ENCODE measurements around the gene HSPA1L. TPM values are rescaled to one million over a fixed set of nuclear protein-coding genes. Genes with fewer than 3 reads are reported as not detected.

Gene HSPA1L
- total RNA-seq, 2 donors from 2014 or later = 1.2 to 1.5 TPM

DNA sequence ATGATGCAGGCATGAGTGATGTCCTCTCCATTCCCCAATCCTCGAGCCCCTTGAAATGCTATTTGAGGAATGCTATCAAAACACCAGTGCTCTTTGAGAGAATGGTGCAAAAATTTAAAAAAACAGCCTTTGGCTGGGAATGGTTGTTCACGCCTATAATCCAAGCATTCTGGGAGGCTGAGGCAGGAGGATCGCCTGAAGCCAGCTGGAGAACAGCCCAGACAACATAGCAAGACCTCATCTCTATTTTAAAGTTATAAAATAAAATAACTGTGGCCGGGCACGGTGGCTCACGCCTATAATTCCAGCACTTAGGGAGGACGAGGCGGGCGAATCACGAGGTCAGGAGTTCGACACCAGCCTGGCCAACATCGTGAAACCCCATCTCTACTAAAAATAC is 15.3 kb downstream of the HSPA1L start:
- no peak for DNase-seq
- H3K4me3 Mint-ChIP-seq = no peak overlapping the region
- peaks cover 33% of the 10 kb centered on the region for H3K36me3 Mint-ChIP-seq (ENCODE audit: low read depth)
- TF ChIP-seq, protein P1, sequence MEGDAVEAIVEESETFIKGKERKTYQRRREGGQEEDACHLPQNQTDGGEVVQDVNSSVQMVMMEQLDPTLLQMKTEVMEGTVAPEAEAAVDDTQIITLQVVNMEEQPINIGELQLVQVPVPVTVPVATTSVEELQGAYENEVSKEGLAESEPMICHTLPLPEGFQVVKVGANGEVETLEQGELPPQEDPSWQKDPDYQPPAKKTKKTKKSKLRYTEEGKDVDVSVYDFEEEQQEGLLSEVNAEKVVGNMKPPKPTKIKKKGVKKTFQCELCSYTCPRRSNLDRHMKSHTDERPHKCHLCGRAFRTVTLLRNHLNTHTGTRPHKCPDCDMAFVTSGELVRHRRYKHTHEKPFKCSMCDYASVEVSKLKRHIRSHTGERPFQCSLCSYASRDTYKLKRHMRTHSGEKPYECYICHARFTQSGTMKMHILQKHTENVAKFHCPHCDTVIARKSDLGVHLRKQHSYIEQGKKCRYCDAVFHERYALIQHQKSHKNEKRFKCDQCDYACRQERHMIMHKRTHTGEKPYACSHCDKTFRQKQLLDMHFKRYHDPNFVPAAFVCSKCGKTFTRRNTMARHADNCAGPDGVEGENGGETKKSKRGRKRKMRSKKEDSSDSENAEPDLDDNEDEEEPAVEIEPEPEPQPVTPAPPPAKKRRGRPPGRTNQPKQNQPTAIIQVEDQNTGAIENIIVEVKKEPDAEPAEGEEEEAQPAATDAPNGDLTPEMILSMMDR (conservative IDR thresholded peaks at IDR 0.05) = no peak
- no peak overlapping the region for H3K4me3 ChIP-seq (ENCODE audit: low read length)
- 90 to 94% methylated on average over 2 to 12 of the region's 12 CpGs for WGBS, 2 experiments (ENCODE audit: insufficient coverage in 1 of 2, insufficient read length in 1 of 2)
- peaks cover 39% of the 10 kb centered on the region for H3K36me3 ChIP-seq (ENCODE audit: control insufficient read depth, insufficient read depth, low read length)
- no peak overlapping the region for H3K27ac Mint-ChIP-seq
- no peak overlapping the region for H3K9ac ChIP-seq (ENCODE audit: extremely low read depth, low read length, poor library complexity, severe bottlenecking)
- H3K27me3 Mint-ChIP-seq (ENCODE audit: insufficient read depth) = no peaks in the 10 kb centered on the region
- no peaks in the 10 kb centered on the region for H3K4me1 ChIP-seq (ENCODE audit: control insufficient read depth, insufficient read depth, low read length)
- H3K9me3 Mint-ChIP-seq = no peaks in the 10 kb centered on the region
- no peaks in the 10 kb centered on the region for H3K9me3 ChIP-seq (ENCODE audit: control insufficient read depth, low read length)
- no peaks in the 10 kb centered on the region for H3K4me1 Mint-ChIP-seq
- H3K27me3 ChIP-seq (ENCODE audit: control insufficient read depth, insufficient read depth, low read length, poor library complexity, severe bottlenecking) = no peaks in the 10 kb centered on the region
- H3K27ac ChIP-seq (ENCODE audit: low read depth, low read length) = no peak overlapping the region

GRCh38 chr6:31797588-31797987 is 17.5 kb downstream of the HSPA1L start:
- Mint-ChIP-seq H3K36me3 (ENCODE audit: low read depth) (peaks cover 21% of the 10 kb centered on the region), H3K27me3 (ENCODE audit: insufficient read depth) (no peaks in the 10 kb centered on the region), H3K4me1 (peaks cover 9% of the 10 kb centered on the region), H3K9me3 (no peaks in the 10 kb centered on the region), H3K27ac (no peak overlapping the region), H3K4me3 (no peak overlapping the region)
- Histone ChIP-seq H3K9ac (ENCODE audit: extremely low read depth, low read length, poor library complexity, severe bottlenecking) (no peak overlapping the region), H3K4me3 (ENCODE audit: low read length) (no peak overlapping the region), H3K27me3 (ENCODE audit: control insufficient read depth, insufficient read depth, low read length, poor library complexity, severe bottlenecking) (no peaks in the 10 kb centered on the region), H3K27ac (ENCODE audit: low read depth, low read length) (no peak overlapping the region), H3K4me1 (ENCODE audit: control insufficient read depth, insufficient read depth, low read length) (no peaks in the 10 kb centered on the region), H3K36me3 (ENCODE audit: control insufficient read depth, insufficient read depth, low read length) (peaks cover 32% of the 10 kb centered on the region), H3K9me3 (ENCODE audit: control insufficient read depth, low read length) (no peaks in the 10 kb centered on the region)
- no peak for DNase-seq
- WGBS, 2 experiments (ENCODE audit: insufficient coverage in 1 of 2, insufficient read length in 1 of 2) = 99 to 100% methylated on average over 1 to 5 of the region's 5 CpGs
- TF ChIP-seq, protein P1 (conservative IDR thresholded peaks at IDR 0.05) = no peak

- no peak overlapping the region for H3K9ac ChIP-seq (ENCODE audit: extremely low read depth, low read length, poor library complexity, severe bottlenecking)
- 87% methylated on average over 2 of the region's 2 CpGs; no CpG with 5 or more reads in 1 of the 2 experiments for WGBS, 2 experiments (ENCODE audit: insufficient coverage in 1 of 2, insufficient read length in 1 of 2)
- no peak overlapping the region for H3K27ac ChIP-seq (ENCODE audit: low read depth, low read length)
- no peaks in the 10 kb centered on the region for H3K27me3 Mint-ChIP-seq (ENCODE audit: insufficient read depth)
- H3K4me3 ChIP-seq (ENCODE audit: low read length) = no peak overlapping the region
- H3K9me3 Mint-ChIP-seq = no peaks in the 10 kb centered on the region
- peaks cover 33% of the 10 kb centered on the region for H3K36me3 ChIP-seq (ENCODE audit: control insufficient read depth, insufficient read depth, low read length)
- TF ChIP-seq, protein P1 (conservative IDR thresholded peaks at IDR 0.05) = no peak
- no peaks in the 10 kb centered on the region for H3K4me1 ChIP-seq (ENCODE audit: control insufficient read depth, insufficient read depth, low read length)
- peaks cover 9% of the 10 kb centered on the region for H3K4me1 Mint-ChIP-seq
- H3K4me3 Mint-ChIP-seq = no peak overlapping the region
- no peak for DNase-seq
- no peaks in the 10 kb centered on the region for H3K27me3 ChIP-seq (ENCODE audit: control insufficient read depth, insufficient read depth, low read length, poor library complexity, severe bottlenecking)
- no peaks in the 10 kb centered on the region for H3K9me3 ChIP-seq (ENCODE audit: control insufficient read depth, low read length)
- peaks cover 21% of the 10 kb centered on the region for H3K36me3 Mint-ChIP-seq (ENCODE audit: low read depth)
- H3K27ac Mint-ChIP-seq = peak overlapping the region; percentile 4
Measured at GRCh38 chr6:31796993-31797385, 18.1 kb downstream of the HSPA1L start.

Data from endodermal cell (in vitro differentiated cells).